ENCODE results near the gene GTF2H2C.
"Not testable (repeated sequence)": the region's sequence is repeated elsewhere in the genome, so short reads cannot be mapped to it uniquely, and the experiment has no call there.

- TF ChIP-seq CTCF (IDR thresholded peaks at IDR 0.05; ENCODE audit: low read depth, low read length), result peak; percentile 27
- not testable (repeated sequence) for TF ChIP-seq EZH2phosphoT487 (IDR thresholded peaks at IDR 0.05; ENCODE audit: low read depth)
These were observed at the start of gene GTF2H2C for GRCh38 chr5:69559908-69560330.

Data from OCI-LY3 (cell line).